HCT116 (cell line): ENCODE measurements around the gene SLC13A4. TPM values are rescaled to one million over a fixed set of nuclear protein-coding genes. Genes with fewer than 3 reads are reported as not detected.

Experiments
- ATAC-seq: fragments of 200-7000 bp; cut with Tn5 transposase; 2 replicates; pipeline ENCODE4 v1.9.1; 2020; ENCODE audit warnings: mild to moderate bottlenecking, moderate library complexity
- BruUV-seq: library from RNA; stranded (reverse); fragments of 400-500 nt; replicated peaks from 2 replicates; lab custom pipeline; 2021; lab: Mats Ljungman, UMichigan
- CTCF ChIA-PET: fragments of 300-600 bp; sonication (Branson Sonifier 250); formaldehyde crosslinking; loops from one replicate; lab custom pipeline; 2021; ENCODE audit warnings: antibody characterized with exemption; lab: Charles Lee
- POLR2A ChIA-PET: fragments of 300-600, 350-600 bp; sonication (Branson Sonifier 250); formaldehyde crosslinking; loops from one replicate; lab custom pipeline; 2021; ENCODE audit warnings: antibody characterized with exemption; lab: Charles Lee
- RAD21 ChIA-PET, 2 experiments: fragments of 300-600 bp; sonication (Branson Sonifier 250); formaldehyde crosslinking; loops; one replicate each; lab custom pipeline; 2023; ENCODE audit warnings: low total read pairs in 2 of 2; ENCODE audit not compliant: uncharacterized antibody in 2 of 2, unreplicated experiment in 2 of 2, low non-redundant PET in 1 of 2; lab: Charles Lee
- DNase-seq: peaks from one replicate; pipeline ENCODE4 v3.0.0-alpha.2; 2010; ENCODE audit warnings: low read depth, low spot score
- H2AFZ ChIP-seq: fragments of 200-600 bp; shearing (Covaris generic), sonication (generic); 2 replicates; pipeline ENCODE4 v1.6.1; 2017; ENCODE audit warnings: low read depth, mixed run types, mixed read lengths, antibody characterized with exemption, low read length; ENCODE audit not compliant: poor library complexity, severe bottlenecking
- H3K27ac ChIP-seq: 2 replicates; pipeline ENCODE4 v1.5.1; 2012; ENCODE audit warnings: low read depth, low read length
- H3K27me3 ChIP-seq: fragments of 200-600 bp; sonication (generic); 2 replicates; pipeline ENCODE4 v1.6.1; 2016; ENCODE audit warnings: mixed run types, low read length, mixed read lengths; ENCODE audit not compliant: insufficient read depth
- H3K36me3 ChIP-seq, 2 experiments: fragments of 200-500 bp in 1 of 2; fragments of 200-600 bp in 1 of 2; sonication (Bioruptor generic) in 1 of 2; sonication (generic) in 1 of 2; 2 replicates each; pipeline versions ENCODE4 v1.5.1 to v1.6.1; 2014 to 2016; ENCODE audit warnings: low read length in 2 of 2, inconsistent platforms in 1 of 2, mixed read lengths in 1 of 2, mixed run types in 1 of 2; ENCODE audit not compliant: insufficient read depth in 2 of 2, control insufficient read depth in 1 of 2
- H3K4me1 ChIP-seq, 2 experiments: fragments of 200-600 bp in 1 of 2; sonication (generic) in 1 of 2; 2 replicates each; pipeline versions ENCODE4 v1.5.1 to v1.6.1; 2012 to 2017; ENCODE audit warnings: low read length in 2 of 2, inconsistent platforms in 1 of 2, mild to moderate bottlenecking in 1 of 2, mixed read lengths in 1 of 2, mixed run types in 1 of 2, moderate library complexity in 1 of 2; ENCODE audit not compliant: insufficient read depth in 2 of 2, control insufficient read depth in 1 of 2
- H3K4me2 ChIP-seq: fragments of 200-600 bp; sonication (generic); 2 replicates; pipeline ENCODE4 v1.6.1; 2017; ENCODE audit warnings: mixed run types, low read length, mixed read lengths
- H3K4me3 ChIP-seq, 2 experiments: fragments of 200-600 bp in 1 of 2; sonication (generic) in 1 of 2; replicated peaks in 1 of 2; 2 replicates each; pipeline ENCODE4 v1.5.1; 2011 to 2016; ENCODE audit warnings: low read length in 2 of 2, control low read depth in 1 of 2, low read depth in 1 of 2, mild to moderate bottlenecking in 1 of 2, mixed read lengths in 1 of 2, mixed run types in 1 of 2
- H3K79me2 ChIP-seq: fragments of 200-600 bp; sonication (generic); 2 replicates; pipeline ENCODE4 v1.6.1; 2017; ENCODE audit warnings: mild to moderate bottlenecking, mixed run types, low read length, moderate library complexity, mixed read lengths; ENCODE audit not compliant: insufficient read depth
- H3K9ac ChIP-seq: fragments of 200-600 bp; sonication (generic); 2 replicates; pipeline ENCODE4 v1.6.1; 2016; ENCODE audit warnings: low read length, mixed read lengths
- H3K9me2 ChIP-seq: fragments of 200-600 bp; sonication (generic), shearing (Covaris generic); 2 replicates; pipeline ENCODE4 v1.6.1; 2017; ENCODE audit warnings: mixed run types, mild to moderate bottlenecking, moderate library complexity; ENCODE audit not compliant: insufficient read depth
- H3K9me3 ChIP-seq, 2 experiments: fragments of 200-500 bp in 1 of 2; fragments of 200-600 bp in 1 of 2; sonication (Bioruptor generic) in 1 of 2; sonication (generic) in 1 of 2; 2 replicates each; pipeline ENCODE4 v1.6.1; 2014 to 2017; ENCODE audit warnings: low read length in 2 of 2, mixed read lengths in 2 of 2, inconsistent platforms in 1 of 2, low read depth in 1 of 2, mild to moderate bottlenecking in 1 of 2, mixed run types in 1 of 2, moderate library complexity in 1 of 2; ENCODE audit not compliant: control insufficient read depth in 1 of 2, insufficient read depth in 1 of 2
- H4K20me1 ChIP-seq: fragments of 200-600 bp; sonication (generic), shearing (Covaris generic); 2 replicates; pipeline ENCODE4 v1.6.1; 2017; ENCODE audit warnings: mixed run types, mild to moderate bottlenecking, moderate library complexity; ENCODE audit not compliant: insufficient read depth
- CBX3 ChIP-seq: IDR thresholded peaks from 2 replicates; pipeline ENCODE4 v1.6.1; 2012; ENCODE audit warnings: low read depth
- RAD21 ChIP-seq: IDR thresholded peaks from 2 replicates; pipeline ENCODE4 v1.6.1; 2012; ENCODE audit warnings: low read depth, mild to moderate bottlenecking
- SRF ChIP-seq: IDR thresholded peaks from 2 replicates; pipeline ENCODE4 v1.6.1; 2012; ENCODE audit warnings: low read depth
- YY1 ChIP-seq: IDR thresholded peaks from 2 replicates; pipeline ENCODE4 v1.6.1; 2011; ENCODE audit warnings: low read length, low read depth, moderate library complexity, mild to moderate bottlenecking; ENCODE audit not compliant: insufficient replicate concordance; ENCODE audit errors: extremely low read depth
- ZFX ChIP-seq: fragments of 450-650 bp; IDR thresholded peaks from 2 replicates; pipeline ENCODE4 v1.6.1; 2017
- ZNF274 ChIP-seq: fragments of 200-500 bp; sonication (Bioruptor generic); IDR thresholded peaks from 2 replicates; pipeline ENCODE4 v1.6.1; 2014; ENCODE audit warnings: mild to moderate bottlenecking, low read depth, low read length, inconsistent platforms
- intact Hi-C: fragments of 100-400 bp; cut with micrococcal nuclease; formaldehyde crosslinking; loops from 2 replicates; pipeline ENCODE4 v1.10.0; 2022
- total RNA-seq: library from RNA; stranded (reverse); gene quantifications from one replicate; pipeline ENCODE4 v1.2.1, GENCODE V29; 2021; ENCODE audit not compliant: unreplicated experiment
- TF ChIP-seq, protein P1 (sequence below): IDR thresholded peaks from 2 replicates; pipeline ENCODE4 v1.6.1; 2012; ENCODE audit warnings: low read depth
- TF ChIP-seq, protein P2 (sequence below): IDR thresholded peaks from 2 replicates; pipeline ENCODE4 v1.6.1; 2012

The SLC13A4 gene
- total RNA-seq, 1 experiment from 2014 or later: 0.30 TPM

DNA sequence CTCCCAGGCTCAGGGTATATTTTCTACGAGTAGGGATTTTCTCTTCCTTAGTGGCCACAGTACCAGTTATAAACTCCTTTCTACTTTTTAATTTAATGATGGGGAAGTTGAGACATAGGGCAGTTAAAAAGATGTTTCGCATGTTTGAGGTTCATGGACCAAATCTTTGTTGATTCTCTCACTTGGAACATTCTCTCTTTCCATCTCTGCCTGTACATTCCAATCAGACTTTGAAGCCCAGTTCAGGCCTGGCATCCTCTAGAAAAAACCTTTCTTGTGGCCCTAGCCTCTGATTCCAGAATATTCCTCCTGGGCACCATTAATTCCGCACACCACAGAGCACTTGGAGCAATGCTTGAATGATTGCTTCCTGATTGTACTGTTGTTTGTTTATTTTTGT is 18.5 kb downstream of the SLC13A4 start:
- no TSS peak for BruUV-seq
- TF ChIP-seq YY1 (no peak), CBX3 (no peak)
- TF ChIP-seq, protein P1, sequence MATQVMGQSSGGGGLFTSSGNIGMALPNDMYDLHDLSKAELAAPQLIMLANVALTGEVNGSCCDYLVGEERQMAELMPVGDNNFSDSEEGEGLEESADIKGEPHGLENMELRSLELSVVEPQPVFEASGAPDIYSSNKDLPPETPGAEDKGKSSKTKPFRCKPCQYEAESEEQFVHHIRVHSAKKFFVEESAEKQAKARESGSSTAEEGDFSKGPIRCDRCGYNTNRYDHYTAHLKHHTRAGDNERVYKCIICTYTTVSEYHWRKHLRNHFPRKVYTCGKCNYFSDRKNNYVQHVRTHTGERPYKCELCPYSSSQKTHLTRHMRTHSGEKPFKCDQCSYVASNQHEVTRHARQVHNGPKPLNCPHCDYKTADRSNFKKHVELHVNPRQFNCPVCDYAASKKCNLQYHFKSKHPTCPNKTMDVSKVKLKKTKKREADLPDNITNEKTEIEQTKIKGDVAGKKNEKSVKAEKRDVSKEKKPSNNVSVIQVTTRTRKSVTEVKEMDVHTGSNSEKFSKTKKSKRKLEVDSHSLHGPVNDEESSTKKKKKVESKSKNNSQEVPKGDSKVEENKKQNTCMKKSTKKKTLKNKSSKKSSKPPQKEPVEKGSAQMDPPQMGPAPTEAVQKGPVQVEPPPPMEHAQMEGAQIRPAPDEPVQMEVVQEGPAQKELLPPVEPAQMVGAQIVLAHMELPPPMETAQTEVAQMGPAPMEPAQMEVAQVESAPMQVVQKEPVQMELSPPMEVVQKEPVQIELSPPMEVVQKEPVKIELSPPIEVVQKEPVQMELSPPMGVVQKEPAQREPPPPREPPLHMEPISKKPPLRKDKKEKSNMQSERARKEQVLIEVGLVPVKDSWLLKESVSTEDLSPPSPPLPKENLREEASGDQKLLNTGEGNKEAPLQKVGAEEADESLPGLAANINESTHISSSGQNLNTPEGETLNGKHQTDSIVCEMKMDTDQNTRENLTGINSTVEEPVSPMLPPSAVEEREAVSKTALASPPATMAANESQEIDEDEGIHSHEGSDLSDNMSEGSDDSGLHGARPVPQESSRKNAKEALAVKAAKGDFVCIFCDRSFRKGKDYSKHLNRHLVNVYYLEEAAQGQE: no peak

DNA sequence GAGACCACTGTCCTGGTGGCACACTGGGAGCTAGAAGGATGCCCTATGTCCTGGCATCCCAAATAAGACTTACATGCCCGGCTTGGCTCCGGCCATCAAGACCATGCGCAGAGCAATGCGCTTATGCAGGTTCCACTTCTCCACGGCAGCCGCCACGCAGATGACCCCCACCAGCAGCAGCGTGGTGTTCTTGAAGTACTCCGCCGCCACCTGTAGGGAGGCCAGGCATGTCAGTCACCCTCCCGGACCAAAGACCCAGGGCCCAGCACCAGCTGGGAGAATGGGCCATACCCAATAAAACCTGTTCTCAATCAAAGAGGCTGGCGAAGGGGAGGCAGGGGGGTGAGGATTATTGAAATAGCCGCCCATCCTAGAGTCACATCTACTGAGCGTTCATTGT is 19.9 kb downstream of the SLC13A4 start:
- TF ChIP-seq ZNF274: no peak
- no peak for TF ChIP-seq ZFX
- TF ChIP-seq SRF: no peak
- TF ChIP-seq RAD21: no peak
- TF ChIP-seq, protein P2, sequence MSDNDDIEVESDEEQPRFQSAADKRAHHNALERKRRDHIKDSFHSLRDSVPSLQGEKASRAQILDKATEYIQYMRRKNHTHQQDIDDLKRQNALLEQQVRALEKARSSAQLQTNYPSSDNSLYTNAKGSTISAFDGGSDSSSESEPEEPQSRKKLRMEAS: no peak
- no peaks in the 10 kb centered on the region for H3K9me3 ChIP-seq
- no peak overlapping the region for H2AFZ ChIP-seq
- ATAC-seq: no peak
- CTCF ChIA-PET: interaction anchor here (1.2 kb wide), 1 partner anchor 9 kb away, joined by 3 read pairs; no protein-coding TSS in a partner anchor
- intact Hi-C loops: no loop called here
- RAD21 ChIA-PET: no interaction called here
- H4K20me1 ChIP-seq: no peaks in the 10 kb centered on the region
- H3K27ac ChIP-seq: no peak overlapping the region
- peaks cover 0 to 9% of the 10 kb centered on the region in 2 experiments; a peak in 1 of 4 replicates for H3K4me1 ChIP-seq
- no peaks in the 10 kb centered on the region for H3K27me3 ChIP-seq
- H3K36me3 ChIP-seq: no peaks in the 10 kb centered on the region
- POLR2A ChIA-PET: no interaction called here
- no peak for DNase-seq
- H3K4me2 ChIP-seq: no peak overlapping the region
- no TSS peak for BruUV-seq
- H3K9ac ChIP-seq: no peak overlapping the region
- H3K4me3 ChIP-seq: no peak overlapping the region
- H3K79me2 ChIP-seq: no peaks in the 10 kb centered on the region
- H3K9me2 ChIP-seq: no peaks in the 10 kb centered on the region

More for the DNA sequence above, 18.5 kb downstream of the SLC13A4 start:
- peaks cover 8 to 19% of the 10 kb centered on the region in 2 experiments for H3K4me1 ChIP-seq
- RAD21 ChIA-PET: no interaction called here
- no peaks in the 10 kb centered on the region for H3K27me3 ChIP-seq
- no peaks in the 10 kb centered on the region for H3K79me2 ChIP-seq
- no peak overlapping the region for H3K27ac ChIP-seq
- POLR2A ChIA-PET: no interaction called here
- no peak overlapping the region for H3K4me3 ChIP-seq
- intact Hi-C loops: no loop called here
- H3K9ac ChIP-seq: no peak overlapping the region
- CTCF ChIA-PET: no interaction called here
- no peak for DNase-seq
- no peak overlapping the region for H3K4me2 ChIP-seq
- no peaks in the 10 kb centered on the region for H3K9me2 ChIP-seq
- no peak overlapping the region for H2AFZ ChIP-seq
- no peaks in the 10 kb centered on the region for H3K36me3 ChIP-seq
- H3K9me3 ChIP-seq: no peaks in the 10 kb centered on the region
- no peak for ATAC-seq
- no peaks in the 10 kb centered on the region for H4K20me1 ChIP-seq
